Neural cell (in vitro differentiated cells): ENCODE results near the gene PDE4A. TPM values are rescaled to one million over a fixed set of nuclear protein-coding genes. Genes with fewer than 3 reads are reported as not detected.
A peak's percentile ranks its signal among the peaks of the same experiment; 100 is the strongest.

Experiments
- H2AFZ ChIP-seq: fragments of 200-600, 300-800 bp; sonication (generic), shearing (Covaris generic); 2 replicates; pipeline ENCODE4 v1.6.0; 2014; ENCODE audit warnings: low read depth, mild to moderate bottlenecking, antibody characterized with exemption, low read length, moderate library complexity
- H3F3A ChIP-seq: fragments of 200-600 bp; shearing (Covaris generic); 2 replicates; pipeline ENCODE4 v1.6.1; 2016; ENCODE audit warnings: mild to moderate bottlenecking, moderate library complexity, mixed read lengths, antibody characterized with exemption, low read length; ENCODE audit not compliant: insufficient read depth, poor library complexity, severe bottlenecking
- H3K27ac ChIP-seq: fragments of 200-600, 300-800 bp; sonication (generic), shearing (Covaris generic); 2 replicates; pipeline ENCODE4 v1.5.1; 2014; ENCODE audit warnings: mild to moderate bottlenecking, low read length, moderate library complexity
- H3K27me3 ChIP-seq: fragments of 300-800, 200-600 bp; sonication (generic), shearing (Covaris generic); 2 replicates; pipeline ENCODE4 v1.6.0; 2014; ENCODE audit warnings: mild to moderate bottlenecking, low read depth, low read length, moderate library complexity; ENCODE audit not compliant: insufficient read depth
- H3K36me3 ChIP-seq: fragments of 300-800, 200-600 bp; sonication (generic), shearing (Covaris generic); 2 replicates; pipeline ENCODE4 v1.5.1; 2014; ENCODE audit warnings: mild to moderate bottlenecking, antibody characterized with exemption, low read length, moderate library complexity; ENCODE audit not compliant: insufficient read depth
- H3K4me2 ChIP-seq: fragments of 300-800, 200-600 bp; sonication (generic), shearing (Covaris generic); 2 replicates; pipeline ENCODE4 v1.6.0; 2014; ENCODE audit warnings: mild to moderate bottlenecking, low read length
- H3K4me3 ChIP-seq: fragments of 300-800, 200-600 bp; sonication (generic), shearing (Covaris generic); 2 replicates; pipeline ENCODE4 v1.5.1; 2014; ENCODE audit warnings: mild to moderate bottlenecking, low read length, moderate library complexity
- H3K79me2 ChIP-seq: fragments of 200-600 bp; shearing (Covaris generic); replicated peaks from 2 replicates; pipeline ENCODE4 v1.6.0; 2014; ENCODE audit warnings: mild to moderate bottlenecking, low read length, moderate library complexity; ENCODE audit not compliant: insufficient read depth
- H3K9ac ChIP-seq: fragments of 300-800, 200-600 bp; sonication (generic), shearing (Covaris generic); 2 replicates; pipeline ENCODE4 v1.6.1; 2016; ENCODE audit warnings: mild to moderate bottlenecking, low read length, mixed read lengths
- H3K9me2 ChIP-seq: fragments of 200-600 bp; shearing (Covaris generic); 2 replicates; pipeline ENCODE4 v1.6.1; 2016; ENCODE audit warnings: mild to moderate bottlenecking, low read length, mixed read lengths; ENCODE audit not compliant: insufficient read depth
- H3K9me3 ChIP-seq: fragments of 200-600, 300-800 bp; sonication (generic), shearing (Covaris generic); 2 replicates; pipeline ENCODE4 v1.6.1; 2016; ENCODE audit warnings: mild to moderate bottlenecking, mixed run types, low read length, moderate library complexity, mixed read lengths
- H4K20me1 ChIP-seq: fragments of 200-600 bp; shearing (Covaris generic); 2 replicates; pipeline ENCODE4 v1.6.1; 2016; ENCODE audit warnings: mild to moderate bottlenecking, mixed run types; ENCODE audit not compliant: insufficient read depth
- EP300 ChIP-seq: fragments of 450-650 bp; conservative IDR thresholded peaks from 2 replicates; pipeline ENCODE4 v1.6.1; 2014; ENCODE audit warnings: antibody characterized with exemption, mild to moderate bottlenecking, moderate library complexity; ENCODE audit not compliant: poor library complexity, severe bottlenecking
- EZH2 ChIP-seq: fragments of 200-600, 300-800 bp; shearing (Covaris generic), sonication (generic); IDR thresholded peaks from 2 replicates; pipeline ENCODE4 v1.6.1; 2014; ENCODE audit warnings: antibody characterized with exemption, low read length, borderline replicate concordance, mild to moderate bottlenecking; ENCODE audit not compliant: insufficient read depth, poor library complexity, severe bottlenecking
- MXI1 ChIP-seq: fragments of 450-650 bp; conservative IDR thresholded peaks from 2 replicates; pipeline ENCODE4 v1.6.1; 2014; ENCODE audit warnings: antibody characterized with exemption, mild to moderate bottlenecking; ENCODE audit not compliant: poor library complexity, severe bottlenecking
- POLR2AphosphoS5 ChIP-seq: IDR thresholded peaks from 2 replicates; pipeline ENCODE4 v1.6.1; 2012
- RAD21 ChIP-seq: fragments of 450-650 bp; conservative IDR thresholded peaks from 2 replicates; pipeline ENCODE4 v1.6.1; 2014; ENCODE audit warnings: antibody characterized with exemption, mild to moderate bottlenecking, moderate library complexity
- SMC3 ChIP-seq: fragments of 450-650 bp; conservative IDR thresholded peaks from 2 replicates; pipeline ENCODE4 v1.6.1; 2014; ENCODE audit warnings: antibody characterized with exemption, mild to moderate bottlenecking, moderate library complexity; ENCODE audit not compliant: poor library complexity
- TAF1 ChIP-seq: IDR thresholded peaks from 2 replicates; pipeline ENCODE4 v1.6.1; 2012; ENCODE audit warnings: low read depth
- polyA plus RNA-seq: library from polyadenylated mRNA; depleted of rRNA; stranded (reverse); fragments of >200 nt; gene quantifications from 2 replicates; pipeline ENCODE4 v1.2.3, GENCODE V29; 2014
- TF ChIP-seq, protein P1 (sequence below): fragments of 450-650 bp; IDR thresholded peaks from 2 replicates; pipeline ENCODE4 v1.5.1; 2014; ENCODE audit warnings: antibody characterized with exemption, mild to moderate bottlenecking, moderate library complexity; ENCODE audit not compliant: poor library complexity, severe bottlenecking
- TF ChIP-seq, protein P2 (sequence below): IDR thresholded peaks from 2 replicates; pipeline ENCODE4 v1.6.1; 2012; ENCODE audit warnings: borderline replicate concordance

PDE4A gene
- polyA plus RNA-seq, 1 donor from 2014 or later = 3.4 TPM

DNA sequence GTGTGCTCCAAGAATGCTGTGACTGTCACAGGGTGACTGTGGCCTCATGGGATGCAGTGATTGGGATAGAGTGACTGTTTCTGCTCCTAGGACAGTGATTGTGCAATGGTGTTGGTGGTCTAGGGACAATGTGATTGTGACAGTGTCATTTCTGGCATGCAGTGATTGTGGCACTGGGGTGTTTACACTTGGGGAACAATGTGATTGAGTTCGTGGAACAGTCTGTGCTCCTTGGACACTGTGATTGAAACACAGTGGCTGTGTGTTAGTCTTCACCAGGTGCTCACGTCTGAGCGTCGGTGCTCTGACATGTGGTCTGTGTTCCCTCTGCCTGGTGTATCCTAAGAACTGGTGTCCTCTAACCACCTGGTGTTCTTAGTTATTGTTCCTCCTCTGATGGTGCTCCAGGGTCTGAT lies 1.7 kb downstream of the PDE4A start:
- Histone ChIP-seq H3K79me2 (no peaks in the 10 kb centered on the region), H3K27ac (no peak overlapping the region), H2AFZ (no peak overlapping the region), H3F3A (peaks cover 5% of the 10 kb centered on the region), H3K36me3 (no peaks in the 10 kb centered on the region), H3K9me3 (no peaks in the 10 kb centered on the region), H3K4me3 (peak overlapping the region; percentile 71), H3K9ac (no peak overlapping the region), H4K20me1 (no peaks in the 10 kb centered on the region), H3K4me2 (no peak overlapping the region), H3K27me3 (peaks cover 97% of the 10 kb centered on the region), H3K9me2 (no peaks in the 10 kb centered on the region)
- TF ChIP-seq, protein P1, sequence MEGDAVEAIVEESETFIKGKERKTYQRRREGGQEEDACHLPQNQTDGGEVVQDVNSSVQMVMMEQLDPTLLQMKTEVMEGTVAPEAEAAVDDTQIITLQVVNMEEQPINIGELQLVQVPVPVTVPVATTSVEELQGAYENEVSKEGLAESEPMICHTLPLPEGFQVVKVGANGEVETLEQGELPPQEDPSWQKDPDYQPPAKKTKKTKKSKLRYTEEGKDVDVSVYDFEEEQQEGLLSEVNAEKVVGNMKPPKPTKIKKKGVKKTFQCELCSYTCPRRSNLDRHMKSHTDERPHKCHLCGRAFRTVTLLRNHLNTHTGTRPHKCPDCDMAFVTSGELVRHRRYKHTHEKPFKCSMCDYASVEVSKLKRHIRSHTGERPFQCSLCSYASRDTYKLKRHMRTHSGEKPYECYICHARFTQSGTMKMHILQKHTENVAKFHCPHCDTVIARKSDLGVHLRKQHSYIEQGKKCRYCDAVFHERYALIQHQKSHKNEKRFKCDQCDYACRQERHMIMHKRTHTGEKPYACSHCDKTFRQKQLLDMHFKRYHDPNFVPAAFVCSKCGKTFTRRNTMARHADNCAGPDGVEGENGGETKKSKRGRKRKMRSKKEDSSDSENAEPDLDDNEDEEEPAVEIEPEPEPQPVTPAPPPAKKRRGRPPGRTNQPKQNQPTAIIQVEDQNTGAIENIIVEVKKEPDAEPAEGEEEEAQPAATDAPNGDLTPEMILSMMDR = no peak
- TF ChIP-seq MXI1 = no peak
- TF ChIP-seq, protein P2, sequence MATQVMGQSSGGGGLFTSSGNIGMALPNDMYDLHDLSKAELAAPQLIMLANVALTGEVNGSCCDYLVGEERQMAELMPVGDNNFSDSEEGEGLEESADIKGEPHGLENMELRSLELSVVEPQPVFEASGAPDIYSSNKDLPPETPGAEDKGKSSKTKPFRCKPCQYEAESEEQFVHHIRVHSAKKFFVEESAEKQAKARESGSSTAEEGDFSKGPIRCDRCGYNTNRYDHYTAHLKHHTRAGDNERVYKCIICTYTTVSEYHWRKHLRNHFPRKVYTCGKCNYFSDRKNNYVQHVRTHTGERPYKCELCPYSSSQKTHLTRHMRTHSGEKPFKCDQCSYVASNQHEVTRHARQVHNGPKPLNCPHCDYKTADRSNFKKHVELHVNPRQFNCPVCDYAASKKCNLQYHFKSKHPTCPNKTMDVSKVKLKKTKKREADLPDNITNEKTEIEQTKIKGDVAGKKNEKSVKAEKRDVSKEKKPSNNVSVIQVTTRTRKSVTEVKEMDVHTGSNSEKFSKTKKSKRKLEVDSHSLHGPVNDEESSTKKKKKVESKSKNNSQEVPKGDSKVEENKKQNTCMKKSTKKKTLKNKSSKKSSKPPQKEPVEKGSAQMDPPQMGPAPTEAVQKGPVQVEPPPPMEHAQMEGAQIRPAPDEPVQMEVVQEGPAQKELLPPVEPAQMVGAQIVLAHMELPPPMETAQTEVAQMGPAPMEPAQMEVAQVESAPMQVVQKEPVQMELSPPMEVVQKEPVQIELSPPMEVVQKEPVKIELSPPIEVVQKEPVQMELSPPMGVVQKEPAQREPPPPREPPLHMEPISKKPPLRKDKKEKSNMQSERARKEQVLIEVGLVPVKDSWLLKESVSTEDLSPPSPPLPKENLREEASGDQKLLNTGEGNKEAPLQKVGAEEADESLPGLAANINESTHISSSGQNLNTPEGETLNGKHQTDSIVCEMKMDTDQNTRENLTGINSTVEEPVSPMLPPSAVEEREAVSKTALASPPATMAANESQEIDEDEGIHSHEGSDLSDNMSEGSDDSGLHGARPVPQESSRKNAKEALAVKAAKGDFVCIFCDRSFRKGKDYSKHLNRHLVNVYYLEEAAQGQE = no peak
- no peak for TF ChIP-seq POLR2AphosphoS5
- no peak for TF ChIP-seq TAF1
- TF ChIP-seq RAD21 = no peak
- no peak for TF ChIP-seq SMC3
- no peak for TF ChIP-seq EP300
- TF ChIP-seq EZH2 = no peak

DNA sequence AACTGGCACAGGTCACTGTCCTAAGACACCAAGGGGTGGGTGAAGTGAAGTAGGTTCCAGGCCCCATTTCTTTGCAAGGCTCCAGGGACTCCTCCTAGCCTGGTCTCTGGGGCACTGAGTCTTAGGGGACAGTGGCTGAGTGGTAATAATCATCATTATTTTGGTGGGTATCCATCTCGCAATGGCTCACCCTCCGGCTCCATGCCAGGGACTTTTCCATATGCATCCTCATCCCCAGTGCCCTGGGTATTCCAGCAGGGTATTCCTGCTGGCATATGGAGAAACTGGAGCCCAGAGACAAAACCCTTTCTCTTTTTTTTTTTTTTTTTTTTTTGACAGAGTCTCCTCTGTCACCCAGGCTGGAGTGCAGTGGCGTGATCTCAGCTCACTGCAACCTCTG lies 2.5 kb downstream of the PDE4A start:
- TF ChIP-seq, protein P2 = no peak
- TF ChIP-seq POLR2AphosphoS5 (no peak), MXI1 (no peak), RAD21 (no peak), EZH2 (no peak), TAF1 (no peak), EP300 (no peak), SMC3 (no peak)
- TF ChIP-seq, protein P1 = no peak
- no peaks in the 10 kb centered on the region for H3K79me2 ChIP-seq
- no peak overlapping the region for H3K9ac ChIP-seq
- H3K4me2 ChIP-seq = no peak overlapping the region
- no peaks in the 10 kb centered on the region for H4K20me1 ChIP-seq
- H3K4me3 ChIP-seq = no peak overlapping the region
- H3F3A ChIP-seq = peaks cover 5% of the 10 kb centered on the region
- H3K27me3 ChIP-seq = peaks cover 97% of the 10 kb centered on the region
- no peaks in the 10 kb centered on the region for H3K36me3 ChIP-seq
- H2AFZ ChIP-seq = no peak overlapping the region
- H3K9me3 ChIP-seq = no peaks in the 10 kb centered on the region
- no peak overlapping the region for H3K27ac ChIP-seq
- no peaks in the 10 kb centered on the region for H3K9me2 ChIP-seq
